Measurements from ENCODE around the gene RBM4.
"Not testable (repeated sequence)": the region's sequence is repeated elsewhere in the genome, so short reads cannot be mapped to it uniquely, and the experiment has no call there.

The RBM4 gene

GRCh38 chr11:66616379-66617154, 21.9 kb upstream of the RBM4 start, which contains the start of gene RBM14:
Gene RBM14, plus strand, starts transcription at chr11:66616630. Its CDS starts 91 bp downstream, at chr11:66616721.
- peak; percentile 99 for DNase-seq (ENCODE audit: low read depth in 2 of 2)

GRCh38 chr11:66617155-66617834, 21.2 kb upstream of the RBM4 start:
- DNase-seq (ENCODE audit: low read depth in 2 of 2): peak in 1 of 2 experiments; percentile 6

- no peak for DNase-seq (ENCODE audit: low read depth in 2 of 2)
Observed at GRCh38 chr11:66619080-66619554, 19.4 kb upstream of the RBM4 start.

- no peak for DNase-seq (ENCODE audit: low read depth in 2 of 2)
Observed at GRCh38 chr11:66624450-66624849, 14.1 kb upstream of the RBM4 start.

- no peak for DNase-seq (ENCODE audit: low read depth in 2 of 2)
Observed at GRCh38 chr11:66625041-66625751, 13.3 kb upstream of the RBM4 start.

GRCh38 chr11:66625752-66626149, 12.8 kb upstream of the RBM4 start:
- no peak for DNase-seq (ENCODE audit: low read depth in 2 of 2)

- no peak for DNase-seq (ENCODE audit: low read depth in 2 of 2)
Observed at GRCh38 chr11:66626382-66626781, 12.1 kb upstream of the RBM4 start.

- no peak for DNase-seq (ENCODE audit: low read depth in 2 of 2)
Observed at GRCh38 chr11:66626926-66627325, 11.6 kb upstream of the RBM4 start.

GRCh38 chr11:66628061-66628603, 10.4 kb upstream of the RBM4 start:
- DNase-seq (ENCODE audit: low read depth in 2 of 2): no peak

GRCh38 chr11:66629356-66629755, 9.1 kb upstream of the RBM4 start:
- no peak for DNase-seq (ENCODE audit: low read depth in 2 of 2)

GRCh38 chr11:66631883-66632282, 6.6 kb upstream of the RBM4 start:
- no peak for DNase-seq (ENCODE audit: low read depth in 2 of 2)

- DNase-seq (ENCODE audit: low read depth in 2 of 2): no peak
Observed at GRCh38 chr11:66632952-66633351, 5.6 kb upstream of the RBM4 start.

- DNase-seq (ENCODE audit: low read depth in 2 of 2): no peak
Observed at GRCh38 chr11:66636411-66636810, 2.1 kb upstream of the RBM4 start.

- no peak for DNase-seq (ENCODE audit: low read depth in 2 of 2)
Observed at GRCh38 chr11:66637557-66638176, 836 bp upstream of the RBM4 start.

GRCh38 chr11:66639066-66639813, 737 bp downstream of the RBM4 start:
- no peak for DNase-seq (ENCODE audit: low read depth in 2 of 2)

GRCh38 chr11:66639814-66640340, 1.4 kb downstream of the RBM4 start:
- not testable (repeated sequence) for DNase-seq (ENCODE audit: low read depth in 2 of 2)

GRCh38 chr11:66641834-66642233, 3.3 kb downstream of the RBM4 start:
- no peak for DNase-seq (ENCODE audit: low read depth in 2 of 2)

GRCh38 chr11:66643745-66644437, 5.4 kb downstream of the RBM4 start:
- DNase-seq (ENCODE audit: low read depth in 2 of 2): no peak

- DNase-seq (ENCODE audit: low read depth in 2 of 2): no peak
Observed at GRCh38 chr11:66646828-66647227, 8.3 kb downstream of the RBM4 start.

GRCh38 chr11:66649903-66650302, 11.4 kb downstream of the RBM4 start:
- no peak for DNase-seq (ENCODE audit: low read depth in 2 of 2)
